Inflammatory macrophage treated with lipopolysaccharide for 1 hour (primary cell): Measurements from ENCODE around the gene COTL1.
"Not testable (repeated sequence)": the region's sequence is repeated elsewhere in the genome, so short reads cannot be mapped to it uniquely, and the experiment has no call there.

Source experiments
- DNase-seq, 2 donors: peaks; one replicate each; pipeline ENCODE4 v3.0.0-alpha.2; 2020 to 2022

COTL1 gene

DNA sequence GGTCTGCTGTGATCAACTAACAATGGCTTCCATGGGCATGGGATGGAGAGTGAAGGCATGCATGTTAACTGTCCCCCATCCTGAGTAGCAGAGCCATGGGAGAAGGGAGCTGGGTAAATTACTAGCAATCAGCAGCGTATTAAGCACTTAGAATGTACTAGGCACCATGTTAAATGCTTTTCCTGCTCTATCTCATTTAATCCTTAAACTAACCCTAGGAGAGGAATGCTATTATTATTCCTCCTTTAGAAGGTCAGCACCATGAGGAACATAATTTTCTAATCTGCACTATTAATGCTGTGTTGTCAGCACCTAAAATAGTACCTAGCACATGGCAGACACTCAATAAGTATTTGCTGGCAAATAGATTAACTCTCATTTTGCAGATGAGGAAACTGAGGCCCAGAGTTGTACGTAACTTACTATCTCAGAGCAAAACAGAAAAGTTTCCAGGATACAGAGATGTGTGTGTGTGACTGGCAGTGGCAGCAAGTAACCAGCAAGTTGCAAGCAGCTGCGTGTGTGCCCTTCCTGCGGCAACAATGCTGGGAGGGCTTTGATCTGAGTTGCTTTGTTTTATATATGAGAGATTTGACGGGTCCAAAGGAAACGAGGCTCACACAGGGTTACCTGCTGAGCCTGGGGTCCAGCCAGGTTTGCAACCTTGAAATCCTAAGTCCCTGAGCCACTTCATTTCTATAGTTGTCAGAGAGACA lies 23.9 kb upstream of the COTL1 start:
- DNase-seq, result no peak

DNA sequence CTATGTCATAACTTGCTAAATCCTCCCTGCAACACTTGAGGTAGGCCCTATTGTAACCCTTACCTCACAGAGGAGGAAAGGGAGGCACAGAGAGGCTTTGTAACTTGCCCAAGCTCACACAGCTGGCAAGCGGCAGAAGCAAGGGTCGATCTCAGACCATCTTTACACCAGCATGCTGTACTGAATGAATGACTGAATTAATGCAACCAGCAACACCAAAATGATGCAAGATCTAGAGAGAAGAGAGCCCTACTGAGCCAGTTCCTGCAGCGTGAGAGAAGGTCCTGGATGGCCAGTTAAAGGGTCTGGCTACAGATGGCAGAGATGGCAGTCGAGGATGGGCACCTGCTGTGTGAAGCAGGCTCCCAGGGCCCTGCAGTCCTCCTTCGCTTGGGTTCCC lies 22.3 kb upstream of the COTL1 start:
- no peak for DNase-seq

DNA sequence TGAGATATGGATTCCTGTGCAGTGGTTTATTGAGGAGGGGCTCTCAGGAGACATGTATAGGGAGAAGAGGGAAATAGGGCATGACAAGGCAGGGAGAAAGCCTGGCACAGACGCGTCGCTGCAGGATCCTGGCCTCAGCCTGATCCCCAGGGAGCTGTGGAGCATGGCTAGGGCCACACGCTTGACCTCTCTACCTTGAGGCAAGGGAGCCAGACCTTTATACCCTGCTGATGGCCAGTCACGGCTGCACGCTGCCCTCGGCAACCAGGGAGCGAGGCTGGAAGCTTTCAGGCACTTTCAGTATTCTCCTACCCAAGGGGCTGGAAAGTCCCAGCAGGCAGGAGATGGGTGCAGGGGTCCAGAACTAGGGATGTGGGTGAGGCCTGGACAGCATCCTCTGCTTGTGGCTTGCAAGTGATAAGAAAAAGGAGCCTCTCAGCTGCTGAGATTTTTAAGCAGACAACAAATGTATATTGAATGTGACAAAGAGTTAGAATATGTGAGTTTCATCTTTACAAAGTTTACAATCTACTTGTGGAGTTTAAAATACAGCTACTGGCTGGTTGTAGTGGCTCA lies 20.4 kb upstream of the COTL1 start:
- no peak for DNase-seq

DNA sequence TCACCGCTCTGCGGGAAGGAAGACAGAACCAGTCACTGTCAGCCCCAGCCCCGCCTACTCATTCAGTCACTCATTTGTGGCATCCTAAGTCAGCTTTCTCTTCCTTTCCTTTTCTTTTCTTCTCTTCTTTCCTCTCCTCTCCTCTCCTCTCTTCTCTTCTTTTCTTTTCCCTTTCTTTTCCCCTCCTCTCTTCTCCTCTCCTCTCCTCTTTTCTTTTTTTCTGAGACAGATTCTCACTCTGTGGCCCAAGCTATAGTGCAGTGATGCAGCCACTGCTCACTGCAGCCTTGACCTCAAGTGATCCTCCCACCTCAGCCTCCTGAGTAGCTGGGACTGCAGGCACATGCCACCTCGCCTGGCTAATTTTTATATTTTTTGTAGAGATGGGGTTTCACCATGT lies 19.8 kb upstream of the COTL1 start:
- no peak for DNase-seq

DNA sequence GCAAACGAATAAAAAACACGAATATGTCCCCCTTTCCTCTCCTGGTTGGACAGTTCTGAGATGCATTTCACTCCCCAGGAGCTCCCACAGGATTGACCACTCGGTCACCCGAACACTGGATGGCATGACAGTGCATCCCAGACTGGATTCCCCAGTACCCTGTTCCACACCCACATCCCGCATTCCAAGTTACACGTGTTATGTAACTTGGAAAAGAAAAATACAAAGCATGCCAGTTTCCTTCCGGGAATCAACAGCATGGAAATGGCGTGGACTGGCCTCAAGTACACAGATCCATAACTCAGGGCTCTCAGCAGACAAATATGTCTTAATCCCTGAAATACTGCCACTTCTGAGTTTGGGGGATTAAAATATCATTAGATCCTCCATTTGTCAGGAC lies 17.8 kb upstream of the COTL1 start:
- no peak for DNase-seq

DNA sequence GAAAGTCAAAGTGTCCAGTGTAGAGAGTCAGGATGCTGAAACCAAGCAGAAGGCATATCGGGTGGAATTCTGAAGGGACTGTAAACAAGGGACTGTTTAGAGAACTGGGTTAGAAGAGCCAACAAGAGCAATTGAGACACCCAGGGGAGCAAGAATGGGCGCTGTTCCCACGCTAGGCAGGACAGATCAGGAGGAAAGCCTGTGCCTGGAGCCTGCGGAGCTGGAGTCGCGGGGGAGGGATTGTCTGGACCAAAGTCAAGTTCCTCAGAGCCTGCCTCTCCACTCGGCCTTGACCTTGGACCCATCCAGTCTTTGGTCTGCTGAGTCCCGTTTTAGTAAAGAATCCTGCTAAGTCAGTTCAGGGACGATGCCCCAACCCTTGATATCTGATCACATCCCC lies 15.7 kb upstream of the COTL1 start:
- DNase-seq, result no peak

DNA sequence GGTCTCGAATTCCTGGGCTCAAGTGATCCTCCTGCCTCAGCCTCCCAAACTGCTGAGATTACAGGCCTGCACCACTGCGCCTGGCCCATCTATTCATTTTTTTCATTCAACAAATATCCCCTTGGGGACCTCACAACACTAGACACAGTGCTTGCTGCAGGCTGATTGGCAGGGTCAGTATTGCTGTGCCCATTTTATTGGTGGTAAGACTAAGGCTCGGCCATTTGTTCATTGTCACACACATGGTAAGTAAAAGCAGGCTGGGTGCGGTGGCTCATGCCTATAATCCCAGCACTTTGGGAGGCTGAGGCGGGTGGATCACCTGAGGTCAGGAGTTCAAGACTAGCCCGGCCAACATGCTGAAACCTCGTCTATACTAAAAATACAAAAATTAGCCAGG lies 15.0 kb upstream of the COTL1 start:
- not testable (repeated sequence) for DNase-seq

DNA sequence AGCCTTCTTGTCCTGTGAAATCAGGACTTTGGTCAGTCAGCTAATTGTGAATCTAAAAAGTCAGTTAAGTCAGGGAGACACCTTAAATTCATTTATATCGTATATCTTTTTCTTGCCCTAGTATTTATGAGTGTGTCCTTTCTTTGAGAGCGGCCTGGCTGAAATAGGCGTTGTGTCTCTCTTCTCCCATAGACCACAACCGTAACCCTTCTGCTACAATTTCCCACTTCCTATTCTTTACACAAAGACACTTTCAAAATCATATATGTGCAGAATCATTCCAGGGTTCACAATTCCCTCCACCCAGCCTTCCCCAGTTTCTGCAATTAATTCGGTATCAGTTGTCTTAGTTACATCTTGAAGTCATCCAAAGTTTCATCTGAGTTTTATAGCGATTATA lies 14.0 kb upstream of the COTL1 start:
- peak; percentile 16 to 45 for DNase-seq

DNA sequence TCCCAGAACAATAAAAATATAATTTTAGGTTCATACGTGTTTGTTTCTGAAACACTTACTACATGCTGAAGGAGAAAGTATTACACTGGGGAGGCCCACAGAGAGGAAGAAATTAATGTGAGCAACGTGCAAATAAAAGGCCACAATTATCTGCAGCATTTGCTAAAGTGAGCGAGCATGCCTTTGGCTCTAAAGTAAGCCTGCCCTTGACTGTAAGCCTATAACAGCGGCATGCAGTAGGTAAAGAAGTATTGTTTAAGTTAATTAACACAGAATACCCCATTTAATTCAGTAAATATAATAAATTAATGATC lies 13.2 kb upstream of the COTL1 start:
- no peak for DNase-seq

DNA sequence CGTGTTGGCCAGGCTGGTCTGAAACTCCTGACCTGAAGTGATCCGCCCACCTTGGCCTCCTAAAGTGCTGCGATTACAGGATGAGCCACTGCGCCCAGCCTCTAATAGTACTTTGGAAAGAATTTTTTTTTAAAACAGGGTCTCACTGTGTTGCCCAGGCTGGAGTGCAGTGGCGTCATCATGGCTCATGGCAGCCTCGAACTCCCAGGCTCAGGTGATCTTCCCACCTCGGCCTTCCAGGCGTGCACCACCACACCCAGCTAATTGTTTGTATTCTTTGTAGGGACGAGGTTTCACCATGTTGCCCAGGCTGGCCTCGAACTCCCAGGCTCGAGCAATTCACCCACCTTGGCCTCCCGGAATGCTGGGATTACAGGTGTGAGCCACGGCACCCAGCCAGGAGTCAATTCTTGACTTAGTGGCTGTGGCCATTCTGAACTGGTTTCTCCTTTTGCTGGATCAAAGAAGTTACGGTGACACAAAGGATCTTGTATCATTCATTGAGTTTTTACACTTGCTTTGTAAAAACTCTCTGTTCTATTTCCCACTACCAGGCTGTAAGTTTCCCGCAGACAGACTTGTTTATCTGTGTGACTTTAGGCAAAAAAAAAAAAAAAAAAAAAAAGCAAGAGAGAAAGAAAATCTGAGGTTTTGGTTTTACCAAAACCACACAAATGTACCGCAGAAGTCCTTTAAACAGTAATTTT lies 12.7 kb upstream of the COTL1 start:
- no peak for DNase-seq

DNA sequence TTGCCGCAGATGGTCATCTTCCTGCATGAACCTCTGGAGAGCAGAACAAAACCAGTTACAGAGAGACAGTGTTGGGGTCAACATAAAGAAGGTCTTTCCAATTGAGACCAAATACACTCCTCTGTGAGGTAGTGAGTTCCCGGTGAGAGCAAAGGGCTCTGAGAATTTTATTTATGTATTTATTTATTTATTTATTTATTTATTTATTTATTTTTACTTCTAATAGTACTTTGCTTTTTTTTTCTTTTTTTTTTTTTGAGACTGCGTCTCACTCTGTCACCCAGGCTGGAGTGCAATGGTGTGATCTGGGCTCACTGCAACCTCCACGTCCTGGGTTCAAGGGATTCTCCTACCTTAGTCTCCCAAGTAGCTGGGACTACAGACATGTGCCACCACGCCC lies 12.1 kb upstream of the COTL1 start:
- DNase-seq, result no peak

DNA sequence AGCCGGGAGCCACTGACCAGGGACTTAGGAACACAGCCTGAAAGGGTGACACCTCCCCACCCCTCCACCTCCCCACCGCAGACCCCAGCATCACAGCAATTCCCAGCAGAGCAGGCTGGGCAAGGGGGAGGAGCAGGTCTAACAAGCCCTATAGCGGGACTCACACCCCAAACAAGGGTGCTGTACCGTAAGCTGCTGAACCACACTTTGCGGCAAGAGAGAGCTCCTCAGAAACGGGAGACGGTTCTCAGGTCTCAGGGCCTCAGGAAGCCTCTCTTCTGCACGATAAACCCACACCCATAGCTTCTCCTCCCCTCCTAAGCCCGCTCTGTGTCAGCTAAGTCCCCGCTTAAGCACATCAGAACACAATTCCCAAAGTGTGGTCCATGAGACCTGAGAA lies 11.7 kb upstream of the COTL1 start:
- no peak for DNase-seq

DNA sequence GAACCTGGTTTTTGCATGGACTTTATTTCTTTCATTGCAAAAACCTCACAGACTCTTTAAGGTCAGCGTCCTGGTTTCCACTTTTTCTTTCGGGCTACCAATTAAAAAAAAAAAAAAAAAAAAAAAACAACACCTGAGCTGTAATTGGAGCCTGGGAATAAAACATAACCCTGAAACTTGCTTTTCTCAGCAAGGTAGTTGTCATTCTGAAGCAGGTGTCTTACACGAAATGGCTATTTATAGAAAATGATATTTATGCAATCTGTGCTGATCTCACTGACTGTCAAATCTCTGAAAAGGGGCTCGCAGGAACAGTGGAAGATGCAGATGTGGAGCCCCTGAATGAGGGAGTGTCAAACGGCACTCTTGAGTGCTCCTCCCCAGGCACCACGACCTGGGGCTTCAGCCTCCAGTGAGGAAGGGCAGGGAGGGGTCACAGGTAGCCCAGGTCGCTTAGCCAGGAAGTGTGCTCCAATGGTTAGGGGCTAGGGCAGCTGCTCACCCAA lies 10.4 kb upstream of the COTL1 start:
- DNase-seq, result no peak

DNA sequence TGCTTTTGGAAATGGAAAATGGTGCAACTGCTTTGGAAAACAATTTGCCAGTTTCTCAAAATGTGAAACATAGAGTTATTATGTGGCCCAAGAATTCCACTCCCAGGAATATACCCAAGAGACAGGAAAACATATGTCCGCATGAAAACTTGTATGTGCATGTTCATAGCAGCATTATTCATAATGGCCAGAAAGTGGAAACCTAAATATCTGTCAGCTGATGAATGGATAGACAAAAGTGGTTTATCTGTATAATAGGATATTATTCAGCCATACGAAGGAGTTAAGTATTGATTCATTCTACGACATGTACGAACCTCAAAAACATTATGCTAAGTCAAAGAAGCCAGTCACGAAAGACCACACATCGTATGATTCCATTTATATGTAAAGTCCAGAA lies 7.7 kb upstream of the COTL1 start:
- no peak for DNase-seq

DNA sequence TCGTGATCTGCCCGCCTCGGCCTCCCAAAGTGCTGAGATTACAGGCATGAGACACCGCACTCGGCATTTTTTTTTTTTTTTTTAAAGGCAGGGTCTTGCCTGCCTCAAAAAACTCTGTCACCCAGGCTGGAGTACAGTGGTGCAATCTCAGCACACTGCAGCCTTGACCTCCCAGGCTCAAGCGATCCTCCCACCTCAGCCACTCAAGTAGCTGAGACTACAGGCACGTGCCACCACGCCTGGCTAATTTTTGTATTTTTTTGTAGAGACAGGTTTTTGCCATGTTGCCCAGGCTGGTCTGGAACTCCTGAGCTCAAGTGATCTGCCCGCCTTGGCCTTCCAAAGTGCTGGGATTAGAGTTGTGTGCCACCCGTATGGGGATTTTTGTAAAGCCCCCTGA lies 3.0 kb upstream of the COTL1 start:
- not testable (repeated sequence) for DNase-seq

DNA sequence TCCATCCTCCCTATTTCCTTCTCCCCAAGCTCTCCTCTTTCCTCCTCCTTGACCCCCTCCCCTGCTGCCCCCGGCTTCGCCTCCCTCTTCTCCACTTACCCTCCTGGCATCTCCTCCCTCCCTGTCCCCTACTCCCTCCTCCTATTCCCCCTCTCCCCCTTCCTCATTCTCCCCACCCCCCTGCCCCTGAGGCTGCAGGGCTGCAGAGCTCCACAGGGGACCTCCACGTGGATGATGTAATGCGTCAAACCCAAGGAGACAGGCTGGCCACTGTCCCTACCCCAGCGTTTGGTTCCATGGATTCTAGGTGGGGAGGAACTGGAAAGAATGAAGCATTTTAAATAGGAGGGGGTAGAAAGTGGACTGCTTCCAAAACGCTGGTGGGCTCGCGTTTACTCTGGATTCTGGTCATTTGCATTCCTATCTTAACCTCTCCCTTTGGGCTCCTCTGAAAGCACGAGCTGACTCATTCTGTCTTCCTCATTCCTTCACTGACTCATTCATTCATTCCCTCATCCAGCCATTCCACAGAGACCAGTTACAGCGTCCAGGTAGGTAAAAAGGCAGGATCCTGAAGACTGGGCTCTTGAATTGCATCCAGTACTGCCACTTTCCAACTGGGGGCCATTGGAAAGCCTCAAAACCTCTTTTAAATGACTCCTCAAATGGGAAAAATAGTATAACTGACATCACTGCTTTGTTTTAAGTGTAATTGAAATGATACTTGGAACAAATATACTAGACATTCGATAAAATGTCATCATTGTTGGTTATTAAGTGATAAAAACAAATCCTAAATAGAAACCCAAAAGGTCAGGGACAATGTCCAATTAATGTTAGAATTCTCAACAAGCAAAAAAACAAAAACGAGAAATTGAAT lies 943 bp upstream of the COTL1 start:
- no peak for DNase-seq

DNA sequence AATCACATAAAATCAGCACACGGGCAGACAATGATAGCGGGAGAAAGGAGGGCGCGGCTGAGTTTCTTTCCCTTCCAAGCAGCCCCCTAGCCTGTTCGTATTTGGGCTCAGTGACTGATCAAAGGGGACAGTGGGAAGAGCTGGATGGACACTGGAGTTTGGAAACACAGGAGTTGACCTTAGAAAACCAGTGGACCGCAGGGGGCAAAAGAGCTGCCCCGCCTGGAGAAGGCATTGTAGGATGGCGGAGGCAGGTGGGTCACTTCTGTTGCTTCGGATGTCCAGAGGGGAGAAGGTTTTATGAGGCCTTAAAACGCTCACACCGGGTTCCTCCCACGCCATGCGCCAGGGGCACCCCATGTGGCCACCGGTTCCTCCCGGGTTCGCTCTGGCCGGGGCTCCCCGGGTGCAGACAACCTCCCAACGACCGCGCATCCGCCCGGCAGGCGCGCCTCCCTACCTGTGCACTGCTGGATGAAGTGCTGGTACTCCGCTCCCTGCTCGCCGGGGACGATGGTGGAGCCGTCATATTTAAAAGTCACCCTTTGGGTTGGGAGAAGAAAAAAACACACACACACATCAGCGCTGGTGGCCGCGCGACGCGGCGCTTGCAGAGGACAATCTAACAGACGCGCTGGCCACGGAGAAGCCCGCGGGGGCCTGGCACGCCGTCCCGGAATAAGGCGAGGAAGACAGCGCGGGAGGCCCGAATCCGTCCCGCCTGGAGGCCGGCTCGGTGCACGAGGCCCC lies 662 bp downstream of the COTL1 start:
- no peak for DNase-seq

DNA sequence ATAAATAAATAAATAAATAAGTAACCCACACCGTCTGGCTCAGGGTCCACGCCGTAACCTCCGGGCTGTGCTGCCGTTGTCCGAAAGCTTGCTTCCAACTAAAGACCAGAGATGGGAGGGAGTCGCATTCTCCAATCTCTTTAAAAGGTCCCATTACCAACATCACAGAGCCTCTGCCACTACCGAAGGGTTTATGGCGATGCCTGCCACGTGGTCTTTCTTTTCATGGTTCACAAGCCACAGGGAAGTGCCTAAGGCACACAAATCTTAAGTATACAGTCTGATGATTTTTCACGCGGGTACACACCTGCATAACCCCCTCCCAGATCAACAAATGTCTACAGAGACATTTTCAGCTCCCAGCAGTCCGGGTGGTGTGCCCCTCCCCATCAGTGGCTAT lies 1.4 kb downstream of the COTL1 start:
- DNase-seq, result no peak

DNA sequence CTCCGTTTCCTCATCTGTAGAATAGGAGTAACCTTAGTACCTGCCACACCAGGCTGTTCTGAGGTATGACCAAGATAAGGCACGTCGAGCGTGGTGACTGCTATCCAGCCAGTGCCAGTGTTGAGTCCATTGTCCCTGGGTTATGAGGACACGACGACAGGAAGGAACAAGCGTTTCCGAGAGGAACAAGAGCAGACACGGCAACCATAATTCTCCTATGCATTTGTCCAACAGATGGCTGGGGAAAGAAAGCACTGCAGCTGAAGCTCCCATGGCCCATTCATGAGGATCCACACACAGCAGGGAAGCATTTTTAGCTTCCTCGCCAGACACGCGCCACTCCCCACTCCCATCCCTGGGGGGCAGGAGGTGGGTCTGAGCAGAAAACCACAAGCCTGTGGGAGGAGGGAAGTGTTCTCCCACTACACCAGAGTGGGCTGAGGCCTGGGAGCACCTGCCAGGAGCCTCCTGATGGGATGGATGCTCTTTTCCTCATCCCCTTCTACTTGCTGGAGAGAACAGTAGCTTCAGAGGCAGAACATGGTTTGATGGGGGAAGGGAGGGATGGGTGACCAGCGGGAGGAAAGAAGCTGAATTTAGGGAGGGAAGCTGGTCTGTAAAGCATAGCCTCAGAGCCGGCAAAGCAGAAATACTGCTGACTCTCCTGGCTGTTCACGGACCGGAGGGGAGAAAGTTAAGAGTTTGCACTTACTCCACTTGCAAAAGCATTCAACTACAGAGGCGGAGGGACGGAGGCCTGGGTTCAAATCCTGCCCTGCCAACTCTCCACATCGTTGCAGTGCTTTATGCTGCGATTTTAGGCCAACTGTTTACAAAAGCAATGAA lies 2.7 kb downstream of the COTL1 start:
- no peak for DNase-seq

DNA sequence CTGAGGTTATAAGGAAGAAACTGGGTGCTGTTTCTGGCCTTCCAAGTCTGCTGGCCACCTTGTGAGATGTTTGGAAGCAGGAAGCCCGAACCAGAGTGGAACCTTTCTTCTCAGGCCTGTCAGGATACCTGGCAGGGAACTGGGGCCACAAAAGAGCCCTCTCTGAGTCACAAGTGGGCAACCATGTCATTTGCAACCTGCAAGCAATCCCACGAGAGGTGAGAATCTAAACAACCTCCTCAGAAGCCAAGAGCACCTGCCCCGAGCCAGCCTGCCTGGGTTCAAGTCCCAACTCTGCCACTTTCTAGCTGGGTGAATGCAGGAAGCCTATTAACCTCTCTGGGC lies 3.3 kb downstream of the COTL1 start:
- no peak for DNase-seq

DNA sequence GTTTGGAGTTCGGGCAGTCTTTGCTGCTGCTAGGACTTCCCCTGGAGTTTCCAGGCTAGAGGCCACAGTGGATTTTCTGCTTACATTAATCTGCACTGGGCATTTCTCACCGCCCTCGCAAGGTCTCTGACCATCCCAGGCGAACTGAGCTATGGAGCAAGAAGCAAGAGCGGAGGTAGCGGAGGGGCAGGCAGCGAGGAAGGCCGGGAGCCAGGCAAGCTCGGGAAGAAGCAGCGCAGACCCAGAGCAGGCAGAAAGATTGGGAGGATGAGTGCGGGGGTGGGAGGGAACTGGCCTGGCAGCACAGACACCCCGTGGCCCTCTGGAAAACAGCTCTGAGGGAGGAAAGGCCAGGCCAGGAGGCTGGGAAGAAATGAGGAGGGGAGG lies 3.8 kb downstream of the COTL1 start:
- peak; percentile 87 to 96 for DNase-seq
